ENCODE data around the gene INPP5F. TPM values are rescaled to one million over a fixed set of nuclear protein-coding genes. Genes with fewer than 3 reads are reported as not detected.

INPP5F gene
- total and polyA plus RNA-seq, 10 of the 15 experiments (the other 5 are each of a cell fraction or from before 2014, with no cell fraction given), result 6.0 to 49.3 (median 34.3) TPM

DNA sequence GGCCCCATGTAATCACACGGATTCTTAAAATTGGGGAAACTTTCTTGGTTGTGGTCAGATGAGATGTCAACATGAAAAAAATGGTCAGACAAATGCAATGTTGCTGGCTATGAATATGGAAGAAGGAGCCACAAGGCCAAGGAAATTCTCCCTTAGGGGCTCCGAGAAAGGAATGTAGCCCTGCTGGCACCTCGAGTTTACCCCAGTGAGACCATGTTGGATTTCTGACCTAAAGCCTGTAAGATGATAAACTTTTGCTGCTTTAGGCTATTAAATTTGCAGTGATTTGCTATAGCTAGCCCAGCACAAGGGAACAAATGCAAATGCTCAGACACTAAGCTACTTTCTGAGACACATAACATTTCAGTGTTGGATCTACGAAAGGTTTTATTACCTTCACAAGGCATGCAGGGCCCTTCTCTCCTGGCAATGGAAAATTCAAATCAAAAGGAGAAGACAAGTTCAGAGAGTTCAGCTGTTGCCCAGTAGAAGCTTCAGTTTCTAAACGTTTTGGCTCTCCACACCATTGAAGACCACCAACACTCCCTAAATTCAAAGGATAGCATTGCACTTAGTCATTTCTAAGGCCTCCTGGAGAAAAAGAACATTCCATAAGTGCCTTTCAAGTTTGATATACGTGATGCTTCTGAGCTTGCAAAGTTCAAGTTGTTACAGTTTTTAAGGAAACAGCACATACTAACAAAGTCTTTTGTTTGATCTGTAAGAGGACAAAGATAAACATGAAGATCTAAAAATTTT lies 123.4 kb downstream of the INPP5F start:
- H3K27ac ChIP-seq (ENCODE audit: control insufficient read depth, insufficient read depth), result no peak overlapping the region
- intact Hi-C loops (cut with micrococcal nuclease; ENCODE audit: unreplicated experiment), result no loop called here
- CTCF ChIA-PET, result interaction anchor here (1.0 to 1.7 kb wide), 4 partner anchors 10 to 163 kb away, joined by 4 to 8 read pairs (median 6); no protein-coding TSS in a partner anchor
- no peak overlapping the region for H3K4me3 ChIP-seq
- no peak for DNase-seq (ENCODE audit: low read depth, low spot score)
- no peak overlapping the region for H3K4me2 ChIP-seq (ENCODE audit: control insufficient read depth, insufficient read depth)
- no peaks in the 10 kb centered on the region for H3K4me1 ChIP-seq (ENCODE audit: control insufficient read depth, insufficient read depth, low read length)
- BruUV-seq (replicated peaks), result no TSS peak
- in situ Hi-C loops (cut with MboI), result no loop called here
- no peak for ATAC-seq
- no peak overlapping the region for H3K9ac ChIP-seq (ENCODE audit: control insufficient read depth, insufficient read depth, low read length)
- H3K27me3 ChIP-seq (replicated peaks in 1 of 2; ENCODE audit: control insufficient read depth in 2 of 2, insufficient read depth in 2 of 2, low read length in 1 of 2), result no peaks in the 10 kb centered on the region
- POLR2A ChIA-PET, result no interaction called here
- no peak for FAIRE-seq
- peaks cover 15 to 37% of the 10 kb centered on the region in 2 experiments for H3K36me3 ChIP-seq (ENCODE audit: control insufficient read depth in 2 of 2, insufficient read depth in 2 of 2, low read length in 1 of 2)
- no peak overlapping the region for H2AFZ ChIP-seq (ENCODE audit: control insufficient read depth, low read depth, low read length)
- no peaks in the 10 kb centered on the region for H3K9me3 ChIP-seq (replicated peaks; ENCODE audit: control insufficient read depth, insufficient read depth, low read length)
- TF ChIP-seq, protein P1, sequence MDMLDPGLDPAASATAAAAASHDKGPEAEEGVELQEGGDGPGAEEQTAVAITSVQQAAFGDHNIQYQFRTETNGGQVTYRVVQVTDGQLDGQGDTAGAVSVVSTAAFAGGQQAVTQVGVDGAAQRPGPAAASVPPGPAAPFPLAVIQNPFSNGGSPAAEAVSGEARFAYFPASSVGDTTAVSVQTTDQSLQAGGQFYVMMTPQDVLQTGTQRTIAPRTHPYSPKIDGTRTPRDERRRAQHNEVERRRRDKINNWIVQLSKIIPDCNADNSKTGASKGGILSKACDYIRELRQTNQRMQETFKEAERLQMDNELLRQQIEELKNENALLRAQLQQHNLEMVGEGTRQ (IDR thresholded peaks at IDR 0.05; ENCODE audit: borderline replicate concordance, low read depth, low read length), result no peak
- TF ChIP-seq, protein P2, sequence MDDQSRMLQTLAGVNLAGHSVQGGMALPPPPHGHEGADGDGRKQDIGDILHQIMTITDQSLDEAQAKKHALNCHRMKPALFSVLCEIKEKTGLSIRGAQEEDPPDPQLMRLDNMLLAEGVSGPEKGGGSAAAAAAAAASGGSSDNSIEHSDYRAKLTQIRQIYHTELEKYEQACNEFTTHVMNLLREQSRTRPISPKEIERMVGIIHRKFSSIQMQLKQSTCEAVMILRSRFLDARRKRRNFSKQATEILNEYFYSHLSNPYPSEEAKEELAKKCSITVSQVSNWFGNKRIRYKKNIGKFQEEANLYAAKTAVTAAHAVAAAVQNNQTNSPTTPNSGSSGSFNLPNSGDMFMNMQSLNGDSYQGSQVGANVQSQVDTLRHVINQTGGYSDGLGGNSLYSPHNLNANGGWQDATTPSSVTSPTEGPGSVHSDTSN (IDR thresholded peaks at IDR 0.05; ENCODE audit: insufficient replicate concordance, low read depth, low read length), result no peak
- TF ChIP-seq, protein P3, sequence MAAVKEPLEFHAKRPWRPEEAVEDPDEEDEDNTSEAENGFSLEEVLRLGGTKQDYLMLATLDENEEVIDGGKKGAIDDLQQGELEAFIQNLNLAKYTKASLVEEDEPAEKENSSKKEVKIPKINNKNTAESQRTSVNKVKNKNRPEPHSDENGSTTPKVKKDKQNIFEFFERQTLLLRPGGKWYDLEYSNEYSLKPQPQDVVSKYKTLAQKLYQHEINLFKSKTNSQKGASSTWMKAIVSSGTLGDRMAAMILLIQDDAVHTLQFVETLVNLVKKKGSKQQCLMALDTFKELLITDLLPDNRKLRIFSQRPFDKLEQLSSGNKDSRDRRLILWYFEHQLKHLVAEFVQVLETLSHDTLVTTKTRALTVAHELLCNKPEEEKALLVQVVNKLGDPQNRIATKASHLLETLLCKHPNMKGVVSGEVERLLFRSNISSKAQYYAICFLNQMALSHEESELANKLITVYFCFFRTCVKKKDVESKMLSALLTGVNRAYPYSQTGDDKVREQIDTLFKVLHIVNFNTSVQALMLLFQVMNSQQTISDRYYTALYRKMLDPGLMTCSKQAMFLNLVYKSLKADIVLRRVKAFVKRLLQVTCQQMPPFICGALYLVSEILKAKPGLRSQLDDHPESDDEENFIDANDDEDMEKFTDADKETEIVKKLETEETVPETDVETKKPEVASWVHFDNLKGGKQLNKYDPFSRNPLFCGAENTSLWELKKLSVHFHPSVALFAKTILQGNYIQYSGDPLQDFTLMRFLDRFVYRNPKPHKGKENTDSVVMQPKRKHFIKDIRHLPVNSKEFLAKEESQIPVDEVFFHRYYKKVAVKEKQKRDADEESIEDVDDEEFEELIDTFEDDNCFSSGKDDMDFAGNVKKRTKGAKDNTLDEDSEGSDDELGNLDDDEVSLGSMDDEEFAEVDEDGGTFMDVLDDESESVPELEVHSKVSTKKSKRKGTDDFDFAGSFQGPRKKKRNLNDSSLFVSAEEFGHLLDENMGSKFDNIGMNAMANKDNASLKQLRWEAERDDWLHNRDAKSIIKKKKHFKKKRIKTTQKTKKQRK (IDR thresholded peaks at IDR 0.05; ENCODE audit: low read depth, low read length), result no peak
- RAD21 ChIA-PET (ENCODE audit: unreplicated experiment), result interaction anchor here (0.6 kb wide), 1 partner anchor 12 kb away, joined by 6 read pairs; no protein-coding TSS in a partner anchor
- SMC1A ChIA-PET (ENCODE audit: uncharacterized antibody, unreplicated experiment), result interaction anchor here (0.6 to 1.8 kb wide), 10 partner anchors 9 to 162 kb away, joined by 3 to 7 read pairs (median 4); no protein-coding TSS in a partner anchor
- 83% methylated on average over 6 of the region's 6 CpGs for WGBS (ENCODE audit: insufficient coverage, insufficient replicate concordance, low lambda C conversion rate, missing lambda C conversion rate)
- H4K20me1 ChIP-seq (ENCODE audit: control insufficient read depth, insufficient read depth), result no peaks in the 10 kb centered on the region
- no peaks in the 10 kb centered on the region for H3K79me2 ChIP-seq (ENCODE audit: control insufficient read depth, insufficient read depth, low read length)
